ENCODE measurements around the gene RPTOR.

DNA sequence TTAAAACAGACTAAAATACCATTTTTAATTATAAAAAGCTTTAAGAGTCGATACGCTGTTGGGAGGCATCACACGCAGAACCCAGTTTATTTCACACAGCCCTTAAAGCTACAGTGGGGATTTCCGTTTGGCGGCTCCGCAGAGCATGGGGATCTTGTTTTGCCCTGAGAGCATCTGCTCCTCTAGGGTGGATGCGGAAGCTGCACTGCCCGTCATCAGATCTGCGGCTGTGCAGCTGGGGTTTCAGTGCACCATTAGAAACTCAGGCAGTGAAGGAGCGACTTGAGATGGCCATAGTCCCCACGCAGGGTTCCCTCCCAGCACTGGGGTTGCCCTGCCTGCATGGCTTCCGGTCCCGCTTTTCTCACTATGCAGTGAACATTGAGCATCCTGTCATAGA, 384.8 kb downstream of the RPTOR start:
- TF ChIP-seq EZH2 (IDR thresholded peaks at IDR 0.05) (no peak), FOXP2 (optimal IDR thresholded peaks at IDR 0.05; ENCODE audit: control extremely low read depth, extremely low read length, insufficient read depth) (no peak)
